HTERT RPE-1 (cell line): ENCODE results near the gene ITSN1.
"Not testable (repeated sequence)": the region's sequence is repeated elsewhere in the genome, so short reads cannot be mapped to it uniquely, and the experiment has no call there.

ENCODE experiments used
- in situ Hi-C: fragments of 300-500 bp; cut with MboI; formaldehyde crosslinking; loops from 4 replicates; pipeline ENCODE4 v1.14.3; 2020; ENCODE audit warnings: low sequenced_read_pairs

The ITSN1 gene

GRCh38 chr21:33650929-33651509, 8.7 kb downstream of the ITSN1 start:
- in situ Hi-C loops: no loop called here

- in situ Hi-C loops: no loop called here
Observed at GRCh38 chr21:33651965-33652680, 9.8 kb downstream of the ITSN1 start.

DNA sequence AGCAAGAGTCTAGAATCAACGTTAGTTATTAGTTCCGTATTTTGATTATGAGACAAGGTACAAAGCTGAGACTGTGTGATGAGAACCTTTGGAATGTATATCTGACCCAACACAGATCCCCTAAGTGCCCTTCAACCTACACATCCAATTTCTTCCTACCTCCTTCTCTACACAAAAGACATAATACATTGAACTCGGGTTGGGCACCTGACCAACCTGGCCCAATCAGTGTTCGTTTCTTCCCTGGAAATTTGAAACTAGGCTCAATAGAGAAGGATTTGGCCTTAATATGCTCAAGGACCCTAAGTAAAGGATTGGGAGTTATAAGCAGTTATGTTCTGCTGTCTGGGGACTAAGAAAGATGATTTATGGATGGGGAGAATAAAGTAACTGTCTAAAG, 12.1 kb downstream of the ITSN1 start:
- in situ Hi-C loops: no loop called here

DNA sequence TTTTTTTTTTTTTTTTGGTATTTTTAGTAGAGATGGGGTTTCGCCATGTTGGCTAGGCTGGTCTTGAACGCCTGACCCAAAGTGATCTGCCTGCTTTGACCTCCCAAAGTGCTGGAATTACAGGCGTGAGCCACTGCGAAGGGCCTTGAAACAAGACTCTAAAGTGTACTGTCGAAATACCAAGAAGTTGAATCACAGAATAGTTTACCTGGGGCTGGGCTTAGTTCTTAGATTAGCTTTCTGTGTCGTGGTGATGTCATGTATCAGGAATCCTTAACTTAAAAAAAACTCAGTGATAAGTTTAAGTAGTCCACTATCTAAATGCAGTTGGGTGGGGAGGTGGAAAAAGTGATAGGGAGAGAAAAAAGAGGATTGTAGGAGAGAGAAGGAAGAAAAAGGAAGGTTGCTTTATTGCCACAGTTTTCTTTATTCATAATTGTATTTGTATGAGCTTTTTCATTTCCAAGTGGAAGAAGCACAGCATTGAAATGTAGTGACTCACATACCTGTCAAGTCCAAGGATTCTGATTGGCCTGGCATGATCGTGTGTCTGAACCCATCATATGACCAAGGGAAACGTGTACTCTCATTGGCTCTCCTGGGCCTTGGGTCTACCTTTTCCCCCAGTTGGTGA, 13.4 kb downstream of the ITSN1 start:
- in situ Hi-C loops: no loop called here

DNA sequence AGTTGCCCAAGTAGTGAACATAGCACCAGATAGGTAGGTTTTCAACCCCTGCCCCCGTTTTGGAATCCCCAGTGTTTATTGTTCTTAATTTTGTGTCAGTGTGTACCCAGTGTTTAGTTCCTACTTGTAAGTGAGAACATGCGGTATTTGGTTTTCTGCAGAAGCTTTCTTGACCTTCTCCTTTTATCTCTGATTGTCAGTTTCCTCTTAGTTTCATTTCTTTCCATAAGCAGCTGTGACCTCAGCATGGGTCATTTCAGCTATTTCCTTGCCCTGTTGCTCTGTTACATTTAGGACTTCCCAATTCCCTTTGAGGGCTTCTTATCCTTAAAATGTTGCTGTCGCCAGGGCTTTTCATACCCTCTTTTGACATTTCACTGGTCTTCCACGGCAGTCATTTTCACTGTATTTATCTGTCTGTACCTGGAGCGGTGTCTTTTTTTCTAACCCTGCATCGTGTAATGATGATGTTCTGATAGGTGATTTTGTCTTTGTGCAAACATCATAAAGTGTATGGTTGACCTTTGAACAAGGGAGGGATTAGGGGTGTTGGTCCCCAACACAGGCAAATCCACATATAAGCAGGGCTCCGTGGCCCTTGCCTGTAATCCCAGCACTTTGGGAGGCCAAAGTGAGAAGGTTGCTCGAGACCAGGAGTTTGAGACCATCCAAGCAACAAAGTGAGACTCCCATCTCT, 15.0 kb downstream of the ITSN1 start:
- in situ Hi-C loops: no loop called here

DNA sequence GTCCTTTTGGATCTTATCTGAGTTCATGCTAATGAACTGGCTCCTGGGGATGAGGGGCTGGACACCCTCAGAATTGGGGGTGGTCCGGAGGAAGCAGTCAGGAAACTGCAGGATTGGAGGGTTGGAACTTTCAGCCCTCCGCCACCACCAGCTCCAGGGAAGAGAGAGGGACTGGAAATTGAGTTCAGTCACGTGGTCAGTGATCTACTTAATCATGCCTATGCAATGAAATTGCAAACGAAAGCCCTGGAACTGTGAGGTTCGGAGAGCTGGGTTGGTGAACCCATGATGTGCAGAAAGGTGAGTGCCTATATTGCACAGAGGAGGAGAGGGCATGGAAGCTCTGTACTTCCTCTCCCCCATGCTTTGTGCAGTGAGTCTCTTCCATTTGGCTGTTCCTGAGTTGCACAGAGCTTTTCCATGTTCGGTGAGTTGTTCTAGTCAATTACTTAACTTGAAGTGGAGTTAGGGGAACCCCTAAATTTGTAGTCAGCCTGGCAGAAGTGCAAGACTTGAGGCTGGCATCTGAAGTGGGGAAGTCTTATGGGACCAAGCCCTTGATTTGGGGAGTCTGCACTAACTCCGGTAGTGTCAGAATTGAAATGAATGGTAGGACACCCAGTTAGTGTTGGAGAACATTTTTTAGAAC, 16.7 kb downstream of the ITSN1 start:
- in situ Hi-C loops: no loop called here

- in situ Hi-C loops: no loop called here
Observed at GRCh38 chr21:33659568-33659949, 17.3 kb downstream of the ITSN1 start.

- in situ Hi-C loops: no loop called here
Observed at GRCh38 chr21:33660406-33660805, 18.1 kb downstream of the ITSN1 start.

- in situ Hi-C loops: no loop called here
Observed at GRCh38 chr21:33661146-33661545, 18.8 kb downstream of the ITSN1 start.

GRCh38 chr21:33662046-33662445, 19.7 kb downstream of the ITSN1 start:
- in situ Hi-C loops: no loop called here

- in situ Hi-C loops: no loop called here
Observed at GRCh38 chr21:33663241-33663640, 20.9 kb downstream of the ITSN1 start.

- in situ Hi-C loops: no loop called here
Observed at GRCh38 chr21:33664135-33664534, 21.8 kb downstream of the ITSN1 start.

DNA sequence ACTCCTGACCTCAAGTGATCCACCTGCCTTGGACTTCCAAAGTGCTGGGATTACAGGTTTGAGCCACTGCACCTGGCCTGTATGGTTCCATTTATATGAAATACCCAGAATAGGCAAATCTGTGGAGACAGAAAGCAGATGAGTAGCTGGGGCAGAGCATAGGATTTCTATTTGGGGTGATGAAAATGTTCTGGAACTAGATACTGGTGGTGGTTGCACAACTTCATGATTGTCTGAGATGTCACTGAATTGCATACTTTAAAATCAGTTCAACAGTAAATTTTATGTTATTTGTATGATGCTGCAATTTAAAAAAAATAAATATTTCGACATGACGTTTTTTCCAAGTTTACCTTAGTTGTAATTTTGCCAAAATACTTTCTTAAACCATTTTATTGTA, 23.9 kb downstream of the ITSN1 start:
- in situ Hi-C loops: no loop called here

- in situ Hi-C loops: no loop called here
Observed at GRCh38 chr21:33667636-33668035, 25.3 kb downstream of the ITSN1 start.

DNA sequence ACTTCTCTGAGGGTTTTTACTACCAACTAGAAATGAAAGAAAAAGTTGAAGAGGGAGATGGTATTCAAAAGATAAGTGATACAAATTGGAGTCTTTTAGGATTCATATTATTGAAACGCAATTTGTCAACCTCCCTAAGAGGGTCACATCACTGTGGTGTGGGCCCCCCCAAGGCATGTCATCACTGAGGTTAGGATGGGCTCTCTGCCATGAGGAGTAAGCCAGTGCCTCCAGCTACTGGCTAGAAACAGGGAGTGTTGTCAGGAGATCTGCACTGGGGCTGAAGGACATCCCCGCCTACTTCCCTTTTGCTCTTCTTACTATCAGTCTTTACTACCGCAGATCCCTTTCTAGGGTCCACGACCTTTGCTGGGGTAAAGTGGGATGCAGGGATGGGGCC, 25.9 kb downstream of the ITSN1 start:
- in situ Hi-C loops: no loop called here

DNA sequence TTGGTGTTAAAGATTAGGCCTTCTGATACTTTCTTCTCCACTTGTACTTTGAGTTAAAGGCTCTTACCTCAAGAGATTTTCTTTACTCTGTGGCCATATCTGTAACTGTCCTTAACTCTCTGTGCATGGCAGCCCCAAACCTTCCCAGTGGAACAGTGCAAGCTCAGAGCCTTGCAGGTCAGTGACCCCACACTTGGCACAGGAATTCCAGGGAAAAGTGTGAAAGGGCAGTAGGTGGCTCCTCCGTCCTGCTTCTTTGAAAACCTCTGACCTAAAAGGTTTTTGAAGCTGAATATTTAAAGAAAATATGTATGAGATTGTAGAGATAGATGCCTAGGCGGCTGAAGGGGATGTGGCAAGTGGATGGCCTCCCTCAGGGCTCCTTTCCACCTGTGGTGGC, 26.3 kb downstream of the ITSN1 start:
- in situ Hi-C loops: no loop called here

GRCh38 chr21:33670076-33670978, 28.0 kb downstream of the ITSN1 start:
- in situ Hi-C loops: no loop called here

- in situ Hi-C loops: no loop called here
Observed at GRCh38 chr21:33673473-33673872, 31.2 kb downstream of the ITSN1 start.

DNA sequence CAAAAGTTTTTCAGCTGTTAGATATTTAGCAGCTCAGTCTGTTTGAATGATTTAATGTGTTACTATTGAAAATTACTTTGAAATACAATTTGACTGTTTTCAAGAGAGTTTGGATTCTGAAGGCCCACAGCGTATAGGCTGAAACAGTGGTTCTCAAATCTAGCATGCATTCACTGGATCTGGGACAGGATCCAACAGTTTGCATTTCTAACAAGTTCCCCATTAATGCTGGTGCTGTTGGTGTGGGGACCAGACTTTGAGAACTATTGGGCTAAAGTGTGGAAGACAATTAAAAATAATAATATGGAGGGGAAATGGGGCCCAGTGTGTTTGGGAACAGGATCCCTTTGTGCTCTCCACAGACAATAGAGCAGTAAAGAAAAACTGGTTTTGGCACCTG, 31.9 kb downstream of the ITSN1 start:
- in situ Hi-C loops: no loop called here

DNA sequence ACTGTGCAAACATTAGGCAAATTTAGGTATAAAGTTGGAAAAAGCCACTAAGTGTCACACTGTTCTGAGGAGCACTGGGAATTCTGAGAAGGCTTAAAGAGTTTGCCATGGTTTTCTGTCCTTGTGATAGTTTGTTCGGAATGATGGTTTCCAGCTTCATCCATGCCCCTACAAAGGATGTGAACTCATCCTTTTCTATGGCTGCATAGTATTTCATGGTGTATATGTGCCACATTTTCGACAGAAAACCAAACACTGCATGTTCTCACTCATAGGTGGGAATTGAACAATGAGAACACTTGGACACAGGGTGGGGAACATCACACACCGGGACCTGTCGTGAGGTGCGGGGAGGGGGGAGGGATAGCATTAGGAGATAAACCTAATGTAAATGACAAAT, 34.4 kb downstream of the ITSN1 start:
- in situ Hi-C loops: not testable (repeated sequence)
